ENCODE results near the gene MAIP1.
"Not testable (repeated sequence)": the region's sequence is repeated elsewhere in the genome, so short reads cannot be mapped to it uniquely, and the experiment has no call there.

The MAIP1 gene

GRCh38 chr2:199955339-199956061 is at the start of gene MAIP1, which contains the start of gene TYW5:
Gene MAIP1, plus strand, starts transcription at chr2:199955582. Its CDS starts 217 bp downstream, at chr2:199955799.
Gene TYW5, minus strand, starts transcription at chr2:199955491. Its CDS starts 21 bp downstream, at chr2:199955470.
- peaks cover 9 to 36% of the 10 kb centered on the region in 2 donors for H3K4me1 ChIP-seq (ENCODE audit: control insufficient read depth in 1 of 2, insufficient read depth in 2 of 2, low read length in 2 of 2)

GRCh38 chr2:199907008-199907714 is 48.2 kb upstream of the MAIP1 start:
- no peaks in the 10 kb centered on the region for H3K9me3 ChIP-seq (ENCODE audit: control insufficient read depth in 1 of 2, low read length in 2 of 2)
- no peaks in the 10 kb centered on the region for H3K36me3 ChIP-seq (ENCODE audit: control insufficient read depth in 1 of 2, insufficient read depth in 2 of 2, low read length in 2 of 2)
- no peaks in the 10 kb centered on the region for H3K27me3 ChIP-seq (ENCODE audit: low read depth, low read length)
- no peak overlapping the region for H3K4me3 ChIP-seq (ENCODE audit: low read depth in 1 of 2, low read length in 2 of 2)
- H3K4me1 ChIP-seq (ENCODE audit: control insufficient read depth in 1 of 2, insufficient read depth in 2 of 2, low read length in 2 of 2), result peaks cover 5 to 7% of the 10 kb centered on the region in 2 donors
- no peak overlapping the region for H3K27ac ChIP-seq (ENCODE audit: low read length)

More at GRCh38 chr2:199955339-199956061, at the start of gene MAIP1, which contains the start of gene TYW5:
- Histone ChIP-seq H3K27me3 (ENCODE audit: low read depth, low read length) (no peaks in the 10 kb centered on the region), H3K27ac (ENCODE audit: low read length) (peak within 1 kb of the TSS; percentile 86), H3K36me3 (ENCODE audit: control insufficient read depth in 1 of 2, insufficient read depth in 2 of 2, low read length in 2 of 2) (peaks cover 12 to 15% of the 10 kb centered on the region in 2 donors), H3K4me3 (ENCODE audit: low read depth in 1 of 2, low read length in 2 of 2) (peak within 1 kb of the TSS; percentile 89 to 100), H3K9me3 (ENCODE audit: control insufficient read depth in 1 of 2, low read length in 2 of 2) (no peaks in the 10 kb centered on the region)

GRCh38 chr2:199910338-199911051 is 44.9 kb upstream of the MAIP1 start:
- peaks cover 13 to 19% of the 10 kb centered on the region in 2 donors for H3K4me1 ChIP-seq (ENCODE audit: control insufficient read depth in 1 of 2, insufficient read depth in 2 of 2, low read length in 2 of 2)
- no peaks in the 10 kb centered on the region for H3K36me3 ChIP-seq (ENCODE audit: control insufficient read depth in 1 of 2, insufficient read depth in 2 of 2, low read length in 2 of 2)
- no peaks in the 10 kb centered on the region for H3K9me3 ChIP-seq (ENCODE audit: control insufficient read depth in 1 of 2, low read length in 2 of 2)
- H3K4me3 ChIP-seq (ENCODE audit: low read depth in 1 of 2, low read length in 2 of 2), result peak overlapping the region; percentile 89 to 99
- H3K27me3 ChIP-seq (ENCODE audit: low read depth, low read length), result no peaks in the 10 kb centered on the region
- no peak overlapping the region for H3K27ac ChIP-seq (ENCODE audit: low read length)

GRCh38 chr2:199911052-199911876 is 44.1 kb upstream of the MAIP1 start, which contains the start of gene C2orf69:
Gene C2orf69, plus strand, starts transcription at chr2:199911293. Its CDS starts 146 bp downstream, at chr2:199911439.
- Histone ChIP-seq H3K4me1 (ENCODE audit: control insufficient read depth in 1 of 2, insufficient read depth in 2 of 2, low read length in 2 of 2) (peaks cover 13 to 19% of the 10 kb centered on the region in 2 donors), H3K4me3 (ENCODE audit: low read depth in 1 of 2, low read length in 2 of 2) (peak within 1 kb of the TSS; percentile 89 to 99), H3K9me3 (ENCODE audit: control insufficient read depth in 1 of 2, low read length in 2 of 2) (no peaks in the 10 kb centered on the region), H3K27me3 (ENCODE audit: low read depth, low read length) (no peaks in the 10 kb centered on the region), H3K36me3 (ENCODE audit: control insufficient read depth in 1 of 2, insufficient read depth in 2 of 2, low read length in 2 of 2) (no peaks in the 10 kb centered on the region), H3K27ac (ENCODE audit: low read length) (peak within 1 kb of the TSS; percentile 92)

GRCh38 chr2:199911877-199912161 is 43.6 kb upstream of the MAIP1 start:
- peak overlapping the region; percentile 92 for H3K27ac ChIP-seq (ENCODE audit: low read length)
- H3K9me3 ChIP-seq (ENCODE audit: control insufficient read depth in 1 of 2, low read length in 2 of 2), result no peaks in the 10 kb centered on the region
- H3K4me3 ChIP-seq (ENCODE audit: low read depth in 1 of 2, low read length in 2 of 2), result peak overlapping the region; percentile 89 to 99
- H3K4me1 ChIP-seq (ENCODE audit: control insufficient read depth in 1 of 2, insufficient read depth in 2 of 2, low read length in 2 of 2), result peaks cover 13 to 19% of the 10 kb centered on the region in 2 donors
- no peaks in the 10 kb centered on the region for H3K27me3 ChIP-seq (ENCODE audit: low read depth, low read length)
- H3K36me3 ChIP-seq (ENCODE audit: control insufficient read depth in 1 of 2, insufficient read depth in 2 of 2, low read length in 2 of 2), result peaks cover 0 to 2% of the 10 kb centered on the region in 2 donors

GRCh38 chr2:199912553-199913114 is 42.7 kb upstream of the MAIP1 start:
- not testable (repeated sequence) for H3K27ac ChIP-seq (ENCODE audit: low read length); H3K9me3 ChIP-seq (ENCODE audit: control insufficient read depth in 1 of 2, low read length in 2 of 2); H3K36me3 ChIP-seq (ENCODE audit: control insufficient read depth in 1 of 2, insufficient read depth in 2 of 2, low read length in 2 of 2); H3K27me3 ChIP-seq (ENCODE audit: low read depth, low read length)
- peaks cover 13 to 19% of the 10 kb centered on the region in 2 donors for H3K4me1 ChIP-seq (ENCODE audit: control insufficient read depth in 1 of 2, insufficient read depth in 2 of 2, low read length in 2 of 2)
- H3K4me3 ChIP-seq (ENCODE audit: low read depth in 1 of 2, low read length in 2 of 2), result peak overlapping the region; percentile 89 to 99

GRCh38 chr2:199914372-199914958 is 40.9 kb upstream of the MAIP1 start:
- H3K27ac ChIP-seq (ENCODE audit: low read length), result no peak overlapping the region
- no peaks in the 10 kb centered on the region for H3K27me3 ChIP-seq (ENCODE audit: low read depth, low read length)
- no peaks in the 10 kb centered on the region for H3K9me3 ChIP-seq (ENCODE audit: control insufficient read depth in 1 of 2, low read length in 2 of 2)
- peaks cover 13 to 19% of the 10 kb centered on the region in 2 donors for H3K4me1 ChIP-seq (ENCODE audit: control insufficient read depth in 1 of 2, insufficient read depth in 2 of 2, low read length in 2 of 2)
- no peak overlapping the region for H3K4me3 ChIP-seq (ENCODE audit: low read depth in 1 of 2, low read length in 2 of 2)
- H3K36me3 ChIP-seq (ENCODE audit: control insufficient read depth in 1 of 2, insufficient read depth in 2 of 2, low read length in 2 of 2), result peaks cover 0 to 17% of the 10 kb centered on the region in 2 donors

GRCh38 chr2:199916980-199917379 is 38.4 kb upstream of the MAIP1 start:
- H3K27me3 ChIP-seq (ENCODE audit: low read depth, low read length), result no peaks in the 10 kb centered on the region
- H3K4me1 ChIP-seq (ENCODE audit: control insufficient read depth in 1 of 2, insufficient read depth in 2 of 2, low read length in 2 of 2), result peaks cover 8 to 12% of the 10 kb centered on the region in 2 donors
- H3K9me3 ChIP-seq (ENCODE audit: control insufficient read depth in 1 of 2, low read length in 2 of 2), result no peaks in the 10 kb centered on the region
- peaks cover 0 to 17% of the 10 kb centered on the region in 2 donors for H3K36me3 ChIP-seq (ENCODE audit: control insufficient read depth in 1 of 2, insufficient read depth in 2 of 2, low read length in 2 of 2)
- H3K27ac ChIP-seq (ENCODE audit: low read length), result no peak overlapping the region
- no peak overlapping the region for H3K4me3 ChIP-seq (ENCODE audit: low read depth in 1 of 2, low read length in 2 of 2)

GRCh38 chr2:199922856-199923255 is 32.5 kb upstream of the MAIP1 start:
- Histone ChIP-seq H3K27me3 (ENCODE audit: low read depth, low read length) (no peaks in the 10 kb centered on the region), H3K4me1 (ENCODE audit: control insufficient read depth in 1 of 2, insufficient read depth in 2 of 2, low read length in 2 of 2) (peaks cover 0 to 5% of the 10 kb centered on the region in 2 donors), H3K9me3 (ENCODE audit: control insufficient read depth in 1 of 2, low read length in 2 of 2) (no peaks in the 10 kb centered on the region), H3K27ac (ENCODE audit: low read length) (no peak overlapping the region), H3K4me3 (ENCODE audit: low read depth in 1 of 2, low read length in 2 of 2) (no peak overlapping the region), H3K36me3 (ENCODE audit: control insufficient read depth in 1 of 2, insufficient read depth in 2 of 2, low read length in 2 of 2) (peaks cover 0 to 16% of the 10 kb centered on the region in 2 donors)

GRCh38 chr2:199923924-199924323 is 31.5 kb upstream of the MAIP1 start:
- H3K27ac ChIP-seq (ENCODE audit: low read length), result no peak overlapping the region
- peaks cover 0 to 9% of the 10 kb centered on the region in 2 donors for H3K36me3 ChIP-seq (ENCODE audit: control insufficient read depth in 1 of 2, insufficient read depth in 2 of 2, low read length in 2 of 2)
- no peaks in the 10 kb centered on the region for H3K9me3 ChIP-seq (ENCODE audit: control insufficient read depth in 1 of 2, low read length in 2 of 2)
- H3K4me1 ChIP-seq (ENCODE audit: control insufficient read depth in 1 of 2, insufficient read depth in 2 of 2, low read length in 2 of 2), result peaks cover 0 to 5% of the 10 kb centered on the region in 2 donors
- H3K4me3 ChIP-seq (ENCODE audit: low read depth in 1 of 2, low read length in 2 of 2), result no peak overlapping the region
- no peaks in the 10 kb centered on the region for H3K27me3 ChIP-seq (ENCODE audit: low read depth, low read length)
